ENCODE measurements around the gene TMEM271. TPM values are rescaled to one million over a fixed set of nuclear protein-coding genes. Genes with fewer than 3 reads are reported as not detected.

TMEM271 gene
- total and polyA plus RNA-seq, 2 donors (not counting 3 experiments of a cell fraction or from before 2014, with no cell fraction given): not detected

- no peak for DNase-seq (ENCODE audit: low read depth, low spot score)
- Histone ChIP-seq H3K27ac (ENCODE audit: insufficient read depth, low read depth, low read length) (no peak overlapping the region), H3K9me1 (replicated peaks; ENCODE audit: control insufficient read depth, extremely low read depth, insufficient read depth, low read length) (no peaks in the 10 kb centered on the region), H3K9me3 (replicated peaks; ENCODE audit: control insufficient read depth, insufficient read depth, low read length) (no peaks in the 10 kb centered on the region), H3K36me3 (ENCODE audit: control insufficient read depth in 2 of 2, extremely low read depth in 1 of 2, insufficient read depth in 2 of 2, low read length in 2 of 2) (no peaks in the 10 kb centered on the region), H3K27me3 (ENCODE audit: control insufficient read depth in 2 of 2, insufficient read depth in 2 of 2, low read length in 2 of 2) (no peaks in the 10 kb centered on the region), H3K9ac (replicated peaks; ENCODE audit: extremely low read depth, insufficient read depth, low read length) (no peak overlapping the region), H3K4me3 (replicated peaks in 1 of 3; ENCODE audit: insufficient read depth in 1 of 3, low read depth in 1 of 3, low read length in 3 of 3) (no peak overlapping the region), H3K4me2 (ENCODE audit: insufficient read depth, low read length) (no peak overlapping the region), H3K79me2 (ENCODE audit: control insufficient read depth, insufficient read depth, low read length) (no peaks in the 10 kb centered on the region), H2AFZ (ENCODE audit: low read depth, low read length) (no peak overlapping the region), H4K20me1 (replicated peaks; ENCODE audit: control insufficient read depth, extremely low read depth, insufficient read depth, low read length) (no peaks in the 10 kb centered on the region), H3K4me1 (ENCODE audit: control insufficient read depth, extremely low read depth, insufficient read depth, low read length) (no peaks in the 10 kb centered on the region)
- BruUV-seq (replicated peaks): no TSS peak
- FAIRE-seq: no peak
- ChIA-PET POLR2A (no interaction called here), CTCF (no interaction called here)
- no peak for TF ChIP-seq POLR2AphosphoS5 (IDR thresholded peaks at IDR 0.05; ENCODE audit: insufficient read depth, low read depth, low read length)
- TF ChIP-seq GATA2 (IDR thresholded peaks at IDR 0.05; ENCODE audit: insufficient read depth, insufficient read length, low read depth, low read length): no peak
- TF ChIP-seq MYC (IDR thresholded peaks at IDR 0.05; ENCODE audit: low read depth, low read length): no peak
- TF ChIP-seq MAX (IDR thresholded peaks at IDR 0.05; ENCODE audit: insufficient read depth, insufficient read length): no peak
- TF ChIP-seq FOS (IDR thresholded peaks at IDR 0.05; ENCODE audit: borderline replicate concordance, insufficient read depth, low read length): no peak
- TF ChIP-seq CTCF (IDR thresholded peaks at IDR 0.05; ENCODE audit: extremely low read depth in 1 of 2, insufficient read depth in 1 of 2, low read depth in 1 of 2, low read length in 2 of 2): no peak
- no peak for TF ChIP-seq JUN (IDR thresholded peaks at IDR 0.05; ENCODE audit: borderline replicate concordance, insufficient read depth, insufficient read length, low read depth)
- TF ChIP-seq EZH2 (IDR thresholded peaks at IDR 0.05; ENCODE audit: borderline replicate concordance, low read depth, low read length, severe bottlenecking): no peak
- TF ChIP-seq POLR2A (IDR thresholded peaks at IDR 0.05; ENCODE audit: low read depth, low read length): no peak
- dilution Hi-C loops (cut with MboI; ENCODE audit: extremely low pct_ligation_motif_present, low sequenced_read_pairs): no loop called here
- intact Hi-C loops (cut with micrococcal nuclease): no loop called here
These were observed 33.4 kb upstream of the TMEM271 start for GRCh38 chr4:609400-610050.

Measured in endothelial cell of umbilical vein (primary cell).